ENCODE data around the gene ARL3. TPM values are rescaled to one million over a fixed set of nuclear protein-coding genes. Genes with fewer than 3 reads are reported as not detected.

The ARL3 gene
- total RNA-seq, 1 donor from 2014 or later, result 6.4 TPM

GRCh38 chr10:102641880-102642735, 72.1 kb downstream of the ARL3 start:
- peak; percentile 94 for DNase-seq (ENCODE audit: low read depth, low spot score)

- DNase-seq (ENCODE audit: low read depth, low spot score), result no peak
Observed at GRCh38 chr10:102641402-102641801, 72.8 kb downstream of the ARL3 start.

GRCh38 chr10:102639537-102639936, 74.7 kb downstream of the ARL3 start:
- no peak for DNase-seq (ENCODE audit: low read depth, low spot score)

- no peak for DNase-seq (ENCODE audit: low read depth, low spot score)
Observed at GRCh38 chr10:102635377-102635776, 78.8 kb downstream of the ARL3 start.

- no peak for DNase-seq (ENCODE audit: low read depth, low spot score)
Observed at GRCh38 chr10:102634686-102635085, 79.5 kb downstream of the ARL3 start.

GRCh38 chr10:102633848-102634247, 80.3 kb downstream of the ARL3 start:
- no peak for DNase-seq (ENCODE audit: low read depth, low spot score)

GRCh38 chr10:102633287-102633686, 80.9 kb downstream of the ARL3 start:
- DNase-seq (ENCODE audit: low read depth, low spot score), result peak; percentile 93

GRCh38 chr10:102632394-102633111, 81.6 kb downstream of the ARL3 start:
- no peak for DNase-seq (ENCODE audit: low read depth, low spot score)

GRCh38 chr10:102631525-102632393, 82.4 kb downstream of the ARL3 start:
- DNase-seq (ENCODE audit: low read depth, low spot score), result no peak

- no peak for DNase-seq (ENCODE audit: low read depth, low spot score)
Observed at GRCh38 chr10:102630663-102631062, 83.5 kb downstream of the ARL3 start.

- no peak for DNase-seq (ENCODE audit: low read depth, low spot score)
Observed at GRCh38 chr10:102629661-102630614, 84.3 kb downstream of the ARL3 start.

GRCh38 chr10:102628451-102628911, 85.7 kb downstream of the ARL3 start:
- no peak for DNase-seq (ENCODE audit: low read depth, low spot score)

GRCh38 chr10:102627736-102628293, 86.4 kb downstream of the ARL3 start:
- no peak for DNase-seq (ENCODE audit: low read depth, low spot score)

GRCh38 chr10:102627291-102627735, 86.9 kb downstream of the ARL3 start:
- DNase-seq (ENCODE audit: low read depth, low spot score), result no peak

- DNase-seq (ENCODE audit: low read depth, low spot score), result no peak
Observed at GRCh38 chr10:102626026-102626685, 88.0 kb downstream of the ARL3 start.

GRCh38 chr10:102624751-102625645, 89.2 kb downstream of the ARL3 start:
- no peak for DNase-seq (ENCODE audit: low read depth, low spot score)

- DNase-seq (ENCODE audit: low read depth, low spot score), result no peak
Observed at GRCh38 chr10:102624094-102624493, 90.1 kb downstream of the ARL3 start.
